Duodenal mucosa (tissue), 2 donors: ENCODE results near the gene SORT1.

Experiments
- H3K27ac ChIP-seq: one replicate; pipeline ENCODE4 v1.7.0; 2013; ENCODE audit warnings: low read depth, low read length
- H3K27me3 ChIP-seq, 2 donors: one replicate each; pipeline ENCODE4 v1.7.0; 2013; ENCODE audit warnings: low read length in 2 of 2, control low read depth in 1 of 2; ENCODE audit not compliant: insufficient read depth in 2 of 2, control insufficient read depth in 1 of 2
- H3K36me3 ChIP-seq, 2 donors: one replicate each; pipeline ENCODE4 v1.7.0; 2013; ENCODE audit warnings: low read length in 2 of 2, control low read depth in 1 of 2; ENCODE audit not compliant: insufficient read depth in 2 of 2, control insufficient read depth in 1 of 2
- H3K4me1 ChIP-seq, 2 donors: one replicate each; pipeline ENCODE4 v1.7.0; 2013; ENCODE audit warnings: low read length in 2 of 2, control low read depth in 1 of 2; ENCODE audit not compliant: insufficient read depth in 2 of 2, control insufficient read depth in 1 of 2
- H3K4me3 ChIP-seq, 2 donors: one replicate each; pipeline ENCODE4 v1.7.0; 2013; ENCODE audit warnings: low read length in 2 of 2, low read depth in 1 of 2
- H3K9ac ChIP-seq, 2 donors: one replicate each; pipeline ENCODE4 v1.7.0; 2013; ENCODE audit warnings: low read length in 2 of 2, low read depth in 1 of 2
- H3K9me3 ChIP-seq, 2 donors: one replicate each; pipeline ENCODE4 v1.7.0; 2013; ENCODE audit warnings: low read length in 2 of 2, control low read depth in 1 of 2; ENCODE audit not compliant: control insufficient read depth in 1 of 2

Gene SORT1

DNA sequence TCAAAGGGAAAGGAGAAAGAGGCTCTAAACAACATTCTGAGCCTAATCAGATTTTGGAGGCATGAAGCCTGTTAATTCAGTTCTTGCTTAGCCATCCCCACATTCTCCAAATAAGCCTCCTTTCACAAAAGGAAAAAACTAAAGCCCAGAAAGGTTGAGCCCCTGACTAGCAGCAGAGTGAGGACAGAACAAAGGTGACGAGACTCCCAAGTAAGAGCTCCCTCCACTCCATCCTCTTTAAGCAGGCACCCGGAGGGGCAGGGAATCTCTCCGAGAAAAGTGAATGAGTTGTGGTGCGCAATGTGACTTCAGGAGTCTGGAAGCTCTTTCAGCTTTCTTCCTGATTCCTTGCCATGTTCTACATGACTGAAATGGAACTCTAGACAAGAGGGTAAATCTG, 47.5 kb downstream of the SORT1 start:
- H3K27me3 ChIP-seq: no peaks in the 10 kb centered on the region
- peaks cover 22 to 31% of the 10 kb centered on the region in 2 donors for H3K4me1 ChIP-seq
- no peaks in the 10 kb centered on the region for H3K9me3 ChIP-seq
- H3K9ac ChIP-seq: no peak overlapping the region
- peaks cover 0 to 34% of the 10 kb centered on the region in 2 donors for H3K36me3 ChIP-seq
- no peak overlapping the region for H3K27ac ChIP-seq
- no peak overlapping the region for H3K4me3 ChIP-seq

DNA sequence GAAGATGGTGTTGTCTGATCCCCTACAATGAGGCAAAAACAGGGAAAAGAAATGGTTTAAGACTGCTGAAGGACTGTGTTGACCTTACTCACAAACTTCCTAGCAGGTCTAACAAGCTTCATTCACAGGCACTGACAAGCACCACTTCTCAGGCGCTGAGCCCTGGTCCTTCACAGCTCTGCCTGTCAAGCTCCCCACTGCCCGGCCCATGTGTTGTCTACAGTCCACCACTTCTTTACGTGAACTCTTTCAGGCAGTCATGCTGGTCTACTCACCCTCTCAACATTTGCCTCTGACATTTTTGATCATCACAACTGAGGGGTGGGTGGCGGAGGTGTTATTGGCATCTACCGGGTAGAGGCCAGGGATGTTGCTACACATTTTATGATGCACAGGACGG, 50.2 kb downstream of the SORT1 start:
- Histone ChIP-seq H3K9me3 (no peaks in the 10 kb centered on the region), H3K27ac (no peak overlapping the region), H3K4me1 (peaks cover 27 to 38% of the 10 kb centered on the region in 2 donors), H3K9ac (no peak overlapping the region), H3K27me3 (no peaks in the 10 kb centered on the region), H3K36me3 (peaks cover 0 to 27% of the 10 kb centered on the region in 2 donors), H3K4me3 (no peak overlapping the region)

DNA sequence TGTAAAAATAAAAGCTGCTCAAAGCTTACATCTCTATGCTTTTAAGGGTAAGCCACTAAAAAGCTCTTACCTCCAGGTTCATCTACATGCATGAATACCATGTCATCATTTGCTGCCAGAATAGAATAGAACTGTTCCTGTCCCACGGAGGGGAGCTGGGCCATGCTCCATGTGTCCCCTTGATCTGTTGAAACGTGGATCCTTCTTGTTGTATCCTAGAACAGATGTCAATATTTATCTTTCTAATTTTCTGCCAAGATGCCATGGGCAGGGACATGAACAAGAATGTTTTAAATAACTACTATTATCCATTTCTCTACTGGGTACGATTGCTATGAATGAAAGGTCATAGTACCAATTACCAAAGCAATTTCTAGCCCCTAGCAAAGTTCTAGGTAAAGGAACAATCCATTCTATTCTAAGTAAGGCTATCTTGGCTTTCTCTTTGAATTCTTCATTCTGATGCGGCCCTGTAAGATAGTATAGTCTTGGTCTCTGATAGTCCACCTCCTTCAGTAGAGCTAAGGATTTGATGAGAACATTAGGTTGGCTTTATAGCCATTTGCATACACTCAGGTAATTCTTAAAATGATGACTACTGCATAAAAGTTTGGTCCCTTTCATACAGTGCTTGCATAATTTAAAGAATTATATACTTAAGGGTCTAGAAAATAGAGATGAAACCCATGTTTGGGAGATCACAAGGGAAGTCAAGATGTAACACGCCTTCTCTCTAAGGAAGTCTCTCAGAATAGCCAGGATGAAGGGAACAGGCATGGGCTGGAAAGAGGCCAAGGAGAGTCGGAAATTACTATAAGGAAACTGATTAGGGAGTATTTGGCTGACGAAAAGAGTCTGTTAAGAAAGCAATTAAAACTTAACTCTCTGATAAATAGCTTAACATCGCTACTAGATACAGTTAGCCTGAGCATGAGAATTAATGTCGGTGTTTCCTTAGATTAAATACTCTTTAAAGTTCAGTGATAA, 55.5 kb downstream of the SORT1 start:
- H3K4me3 ChIP-seq: no peak overlapping the region
- H3K9me3 ChIP-seq: no peaks in the 10 kb centered on the region
- H3K9ac ChIP-seq: no peak overlapping the region
- no peak overlapping the region for H3K27ac ChIP-seq
- peaks cover 7 to 17% of the 10 kb centered on the region in 2 donors for H3K4me1 ChIP-seq
- H3K27me3 ChIP-seq: no peaks in the 10 kb centered on the region
- H3K36me3 ChIP-seq: peaks cover 13 to 38% of the 10 kb centered on the region in 2 donors

GRCh38 chr1:109338608-109339007, 59.1 kb downstream of the SORT1 start:
- Histone ChIP-seq H3K4me3 (no peak overlapping the region), H3K4me1 (peaks cover 7 to 16% of the 10 kb centered on the region in 2 donors), H3K9me3 (no peaks in the 10 kb centered on the region), H3K27me3 (no peaks in the 10 kb centered on the region), H3K36me3 (peaks cover 13 to 42% of the 10 kb centered on the region in 2 donors), H3K9ac (no peak overlapping the region), H3K27ac (no peak overlapping the region)

DNA sequence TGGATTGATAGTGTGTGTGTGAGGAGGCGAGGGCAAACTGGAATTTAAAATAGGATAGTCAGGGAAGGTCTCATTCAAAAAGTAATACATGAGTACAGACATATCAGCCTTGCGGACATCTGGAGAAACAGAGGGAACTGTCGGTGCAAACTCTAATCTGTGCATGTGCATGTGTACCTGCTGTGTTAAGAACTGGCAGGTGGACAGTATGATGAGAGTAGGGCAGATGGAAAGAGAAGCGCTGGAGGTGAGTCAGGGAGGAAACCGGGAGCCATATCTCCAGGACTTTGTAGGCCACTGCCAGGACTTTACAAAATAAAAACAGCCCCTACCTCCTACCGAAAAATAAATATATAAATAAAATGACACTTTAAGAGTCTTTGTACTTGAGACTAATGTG, 59.6 kb downstream of the SORT1 start:
- no peaks in the 10 kb centered on the region for H3K27me3 ChIP-seq
- no peak overlapping the region for H3K4me3 ChIP-seq
- no peak overlapping the region for H3K27ac ChIP-seq
- no peaks in the 10 kb centered on the region for H3K9me3 ChIP-seq
- H3K9ac ChIP-seq: no peak overlapping the region
- peaks cover 13 to 45% of the 10 kb centered on the region in 2 donors for H3K36me3 ChIP-seq
- peaks cover 3 to 11% of the 10 kb centered on the region in 2 donors for H3K4me1 ChIP-seq

- H3K4me3 ChIP-seq: no peak overlapping the region
- H3K36me3 ChIP-seq: peaks cover 13 to 54% of the 10 kb centered on the region in 2 donors
- no peaks in the 10 kb centered on the region for H3K4me1 ChIP-seq
- H3K9me3 ChIP-seq: peaks cover 10 to 13% of the 10 kb centered on the region in 2 donors
- H3K27ac ChIP-seq: no peak overlapping the region
- H3K27me3 ChIP-seq: no peaks in the 10 kb centered on the region
- H3K9ac ChIP-seq: no peak overlapping the region
Observed at GRCh38 chr1:109335091-109335490, 62.6 kb downstream of the SORT1 start.

GRCh38 chr1:109331113-109331512, 66.6 kb downstream of the SORT1 start:
- H3K4me3 ChIP-seq: no peak overlapping the region
- no peak overlapping the region for H3K27ac ChIP-seq
- H3K36me3 ChIP-seq: peaks cover 12 to 45% of the 10 kb centered on the region in 2 donors
- no peaks in the 10 kb centered on the region for H3K27me3 ChIP-seq
- H3K9ac ChIP-seq: no peak overlapping the region
- peaks cover 10 to 13% of the 10 kb centered on the region in 2 donors for H3K9me3 ChIP-seq
- no peaks in the 10 kb centered on the region for H3K4me1 ChIP-seq

- Histone ChIP-seq H3K27me3 (no peaks in the 10 kb centered on the region), H3K9me3 (peaks cover 6 to 12% of the 10 kb centered on the region in 2 donors), H3K27ac (no peak overlapping the region), H3K4me1 (no peaks in the 10 kb centered on the region), H3K36me3 (peaks cover 19 to 33% of the 10 kb centered on the region in 2 donors), H3K9ac (no peak overlapping the region), H3K4me3 (no peak overlapping the region)
Observed at GRCh38 chr1:109327285-109327684, 70.4 kb downstream of the SORT1 start.

- Histone ChIP-seq H3K27me3 (no peaks in the 10 kb centered on the region), H3K9me3 (no peaks in the 10 kb centered on the region), H3K4me3 (no peak overlapping the region), H3K4me1 (no peaks in the 10 kb centered on the region), H3K36me3 (peaks cover 29 to 51% of the 10 kb centered on the region in 2 donors), H3K9ac (no peak overlapping the region), H3K27ac (no peak overlapping the region)
Observed at GRCh38 chr1:109322974-109323373, 74.7 kb downstream of the SORT1 start.

GRCh38 chr1:109319114-109319513, 78.6 kb downstream of the SORT1 start:
- no peak overlapping the region for H3K9ac ChIP-seq
- H3K36me3 ChIP-seq: peaks cover 37 to 66% of the 10 kb centered on the region in 2 donors
- no peak overlapping the region for H3K27ac ChIP-seq

More at GRCh38 chr1:109319114-109319513, 78.6 kb downstream of the SORT1 start:
- H3K4me3 ChIP-seq: no peak overlapping the region
- H3K9me3 ChIP-seq: no peaks in the 10 kb centered on the region
- no peaks in the 10 kb centered on the region for H3K4me1 ChIP-seq
- no peaks in the 10 kb centered on the region for H3K27me3 ChIP-seq
